Measurements from ENCODE around the gene TAF11L5. TPM values are rescaled to one million over a fixed set of nuclear protein-coding genes. Genes with fewer than 3 reads are reported as not detected.
"Not testable (repeated sequence)": the region's sequence is repeated elsewhere in the genome, so short reads cannot be mapped to it uniquely, and the experiment has no call there.

Gene TAF11L5
- total RNA-seq, 2 experiments from 2014 or later = not detected

GRCh38 chr5:17487174-17487512 is 37.9 kb upstream of the TAF11L5 start:
- no peaks in the 10 kb centered on the region for H3K4me1 Mint-ChIP-seq (ENCODE audit: low read depth)
- H3K4me3 Mint-ChIP-seq = no peak overlapping the region
- ChIA-PET POLR2A (no interaction called here), CTCF (no interaction called here)
- no peaks in the 10 kb centered on the region for H3K36me3 Mint-ChIP-seq (ENCODE audit: low read depth)
- H3K27me3 Mint-ChIP-seq = no peaks in the 10 kb centered on the region
- peaks cover 4% of the 10 kb centered on the region for H3K9me3 Mint-ChIP-seq
- TF ChIP-seq CTCF (IDR thresholded peaks at IDR 0.05) = no peak
- H3K27ac Mint-ChIP-seq = no peak overlapping the region
- ATAC-seq = no peak
- intact Hi-C loops (cut with micrococcal nuclease) = no loop called here
- DNase-seq = no peak

DNA sequence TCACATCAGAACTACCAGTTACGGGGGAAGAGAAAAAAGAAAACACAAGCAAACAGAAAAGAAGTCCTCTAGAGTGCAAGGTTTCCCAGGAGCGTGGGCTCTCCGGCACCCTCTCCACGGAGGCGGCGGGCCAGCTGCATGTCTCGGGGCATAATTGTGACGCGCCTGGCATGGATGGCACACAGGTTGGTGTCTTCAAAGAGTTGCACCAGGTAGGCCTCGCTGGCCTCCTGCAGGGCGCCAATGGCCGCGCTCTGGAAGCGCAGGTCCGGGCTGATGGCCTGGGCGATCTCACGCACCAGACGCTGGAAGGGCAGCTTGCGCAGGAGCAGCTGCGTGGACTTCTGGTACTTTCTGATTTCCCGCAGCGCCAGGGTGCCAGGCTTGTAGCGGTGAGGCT is 33.8 kb upstream of the TAF11L5 start:
- ATAC-seq; H3K9me3 Mint-ChIP-seq; H3K36me3 Mint-ChIP-seq (ENCODE audit: low read depth); H3K4me3 Mint-ChIP-seq; H3K4me1 Mint-ChIP-seq (ENCODE audit: low read depth); intact Hi-C loops (cut with micrococcal nuclease); H3K27ac Mint-ChIP-seq; CTCF ChIA-PET; H3K27me3 Mint-ChIP-seq; DNase-seq; POLR2A ChIA-PET: not testable (repeated sequence)

DNA sequence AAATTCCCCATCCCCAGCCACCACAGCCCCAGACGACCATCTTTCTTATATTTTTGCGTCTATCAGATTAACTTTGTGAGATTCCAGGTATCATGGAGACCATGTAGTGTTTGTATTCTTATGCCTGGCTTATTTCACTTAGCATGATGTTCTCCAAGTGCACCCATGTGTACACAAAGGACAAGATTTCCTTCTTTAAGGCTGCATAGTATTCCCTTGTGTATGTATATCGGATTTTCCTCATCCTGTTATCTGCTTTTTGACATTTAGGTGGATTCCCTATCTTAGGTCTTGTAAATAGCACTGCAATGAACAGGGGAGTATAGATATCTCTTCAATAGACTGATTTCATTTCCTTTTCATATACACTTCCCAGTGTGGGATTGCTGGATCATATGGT is 32.3 kb upstream of the TAF11L5 start:
- H3K4me3 Mint-ChIP-seq = no peak overlapping the region
- H3K9me3 Mint-ChIP-seq = peaks cover 5% of the 10 kb centered on the region
- no peak overlapping the region for H3K27ac Mint-ChIP-seq
- no peaks in the 10 kb centered on the region for H3K4me1 Mint-ChIP-seq (ENCODE audit: low read depth)
- intact Hi-C loops (cut with micrococcal nuclease) = no loop called here
- ATAC-seq = no peak
- POLR2A ChIA-PET = no interaction called here
- H3K27me3 Mint-ChIP-seq = no peaks in the 10 kb centered on the region
- H3K36me3 Mint-ChIP-seq (ENCODE audit: low read depth) = no peaks in the 10 kb centered on the region
- DNase-seq = no peak
- CTCF ChIA-PET = no interaction called here
- no peak for TF ChIP-seq CTCF (IDR thresholded peaks at IDR 0.05)

GRCh38 chr5:17497446-17497845 is 27.6 kb upstream of the TAF11L5 start:
- H3K36me3 Mint-ChIP-seq (ENCODE audit: low read depth) = no peaks in the 10 kb centered on the region
- DNase-seq = no peak
- intact Hi-C loops (cut with micrococcal nuclease) = no loop called here
- ChIA-PET CTCF (no interaction called here), POLR2A (no interaction called here)
- H3K27me3 Mint-ChIP-seq = no peaks in the 10 kb centered on the region
- H3K27ac Mint-ChIP-seq = no peak overlapping the region
- H3K9me3 Mint-ChIP-seq = peaks cover 2% of the 10 kb centered on the region
- ATAC-seq = no peak
- no peak for TF ChIP-seq CTCF (IDR thresholded peaks at IDR 0.05)
- H3K4me3 Mint-ChIP-seq = no peak overlapping the region
- no peaks in the 10 kb centered on the region for H3K4me1 Mint-ChIP-seq (ENCODE audit: low read depth)

DNA sequence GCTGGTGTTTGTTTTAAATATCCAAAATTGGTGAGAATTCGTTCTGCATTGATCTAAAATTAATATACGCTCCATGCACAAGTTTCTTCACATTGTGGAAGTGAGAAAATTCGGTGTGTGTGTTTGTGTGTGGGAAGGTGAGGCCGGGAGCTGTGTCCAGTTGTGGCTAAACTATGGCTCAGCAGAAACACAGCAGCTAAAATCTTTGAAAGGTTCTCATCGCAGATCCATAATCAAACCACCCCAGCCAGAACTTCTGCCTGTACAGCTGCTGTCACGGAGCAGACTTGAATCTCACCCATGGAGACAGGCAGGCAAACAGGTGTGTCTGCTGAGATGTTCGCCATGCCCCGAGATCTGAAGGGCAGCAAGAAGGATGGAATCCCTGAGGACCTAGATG is 27.1 kb upstream of the TAF11L5 start, which contains the start of gene TAF11L2:
Gene TAF11L2, plus strand, starts transcription at position 301 of the 400 bp plus-strand sequence.
- H3K27me3 Mint-ChIP-seq; intact Hi-C loops (cut with micrococcal nuclease): not testable (repeated sequence)

DNA sequence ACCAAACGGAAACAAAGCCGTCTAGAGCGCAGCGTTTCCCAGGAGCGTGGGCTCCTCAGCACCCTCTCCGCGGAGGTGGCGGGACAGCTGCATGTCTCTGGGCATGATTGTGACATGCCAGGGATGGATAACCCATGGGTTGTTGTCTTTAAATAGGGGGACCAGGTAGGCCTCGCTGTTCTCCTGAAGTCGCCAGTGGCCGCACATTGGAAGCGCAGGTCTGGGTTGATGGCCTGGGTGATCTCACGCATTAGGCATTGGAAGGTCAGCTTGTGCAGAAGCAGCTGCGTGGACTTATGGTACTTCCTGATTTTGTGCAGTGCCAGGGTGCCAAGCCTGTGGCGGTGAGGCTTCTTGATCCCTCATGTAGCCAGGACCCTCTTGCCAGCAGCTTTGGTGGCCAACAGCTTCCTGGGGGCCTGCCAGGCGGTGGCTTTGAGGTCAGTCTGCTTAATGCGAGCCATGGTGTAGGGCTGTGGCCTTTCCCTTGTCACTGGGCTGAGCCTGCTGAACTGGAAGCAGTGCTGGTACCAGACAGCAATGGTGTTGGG is 13.2 kb upstream of the TAF11L5 start:
- DNase-seq (no peak), ATAC-seq (no peak)
- Mint-ChIP-seq H3K27ac (no peak overlapping the region), H3K4me1 (ENCODE audit: low read depth) (no peaks in the 10 kb centered on the region), H3K9me3 (no peaks in the 10 kb centered on the region), H3K27me3 (no peaks in the 10 kb centered on the region), H3K36me3 (ENCODE audit: low read depth) (no peaks in the 10 kb centered on the region), H3K4me3 (no peak overlapping the region)
- intact Hi-C loops (cut with micrococcal nuclease) = no loop called here
- no peak for TF ChIP-seq CTCF (IDR thresholded peaks at IDR 0.05)
- ChIA-PET POLR2A (no interaction called here), CTCF (no interaction called here)

More for the DNA sequence above, 27.1 kb upstream of the TAF11L5 start, which contains the start of gene TAF11L2:
- H3K9me3 Mint-ChIP-seq; H3K4me1 Mint-ChIP-seq (ENCODE audit: low read depth); CTCF ChIA-PET; POLR2A ChIA-PET; H3K4me3 Mint-ChIP-seq; H3K36me3 Mint-ChIP-seq (ENCODE audit: low read depth); H3K27ac Mint-ChIP-seq; ATAC-seq; DNase-seq: not testable (repeated sequence)

DNA sequence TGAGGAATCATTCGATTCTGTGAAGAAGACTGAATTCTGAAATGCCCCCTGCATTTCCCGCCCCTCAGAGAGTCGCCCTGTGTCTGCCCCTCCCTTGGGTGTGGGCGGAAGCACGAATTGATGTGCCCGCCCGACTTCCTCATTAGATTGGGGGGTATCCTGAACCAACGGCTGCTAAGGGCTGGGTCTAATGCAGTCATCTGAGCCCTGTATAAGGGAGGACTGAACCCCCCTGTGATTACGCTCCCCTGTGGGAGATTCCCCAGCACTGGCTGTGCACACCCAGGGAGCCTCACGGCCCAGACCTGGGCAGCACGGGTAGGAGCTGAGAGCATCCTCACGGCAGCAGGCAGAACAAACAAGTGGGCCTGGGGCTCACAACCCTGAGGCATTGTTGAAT is 7.5 kb upstream of the TAF11L5 start:
- intact Hi-C loops (cut with micrococcal nuclease); H3K4me1 Mint-ChIP-seq (ENCODE audit: low read depth); H3K27me3 Mint-ChIP-seq; H3K4me3 Mint-ChIP-seq; POLR2A ChIA-PET; H3K36me3 Mint-ChIP-seq (ENCODE audit: low read depth); H3K9me3 Mint-ChIP-seq; H3K27ac Mint-ChIP-seq; ATAC-seq; CTCF ChIA-PET: not testable (repeated sequence)
- peak; percentile 2 for DNase-seq

DNA sequence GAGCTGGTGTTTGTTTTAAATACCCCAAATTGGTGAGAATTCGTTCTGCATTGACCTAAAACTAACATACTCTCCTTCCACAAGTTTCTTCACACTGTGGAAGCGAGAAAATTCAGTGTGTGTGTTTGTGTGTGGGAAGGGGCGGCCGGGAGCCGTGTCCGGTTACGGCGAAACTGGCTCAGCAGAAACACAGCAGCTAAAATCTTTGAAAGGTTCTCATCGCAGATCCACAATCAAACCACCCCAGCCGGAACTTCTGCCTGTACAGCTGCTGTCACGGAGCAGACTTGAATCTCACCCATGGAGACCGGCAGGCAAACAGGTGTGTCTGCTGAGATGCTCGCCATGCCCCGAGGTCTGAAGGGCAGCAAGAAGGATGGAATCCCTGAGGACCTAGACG is 7.0 kb upstream of the TAF11L5 start, which contains the start of gene TAF11L3:
Gene TAF11L3, plus strand, starts transcription at position 301 of the 400 bp plus-strand sequence.
- H3K36me3 Mint-ChIP-seq (ENCODE audit: low read depth) = not testable (repeated sequence)

GRCh38 chr5:17519508-17519907 is 5.5 kb upstream of the TAF11L5 start:
- H3K27me3 Mint-ChIP-seq; DNase-seq; H3K27ac Mint-ChIP-seq; ATAC-seq; intact Hi-C loops (cut with micrococcal nuclease); H3K36me3 Mint-ChIP-seq (ENCODE audit: low read depth); POLR2A ChIA-PET; CTCF ChIA-PET; H3K4me1 Mint-ChIP-seq (ENCODE audit: low read depth); H3K4me3 Mint-ChIP-seq; H3K9me3 Mint-ChIP-seq: not testable (repeated sequence)

More for the DNA sequence above, 7.0 kb upstream of the TAF11L5 start, which contains the start of gene TAF11L3:
- H3K27me3 Mint-ChIP-seq; H3K27ac Mint-ChIP-seq; ATAC-seq; intact Hi-C loops (cut with micrococcal nuclease); DNase-seq; H3K9me3 Mint-ChIP-seq; POLR2A ChIA-PET; CTCF ChIA-PET; H3K4me1 Mint-ChIP-seq (ENCODE audit: low read depth); H3K4me3 Mint-ChIP-seq: not testable (repeated sequence)

Measured in activated CD8-positive, alpha-beta T cell treated with anti-CD3 and anti-CD28 coated beads for 36 hours (primary cell).